ENCODE results near the gene LITAF. TPM values are rescaled to one million over a fixed set of nuclear protein-coding genes. Genes with fewer than 3 reads are reported as not detected.

LITAF gene
- total RNA-seq, 1 donor from 2014 or later, result 102 TPM

DNA sequence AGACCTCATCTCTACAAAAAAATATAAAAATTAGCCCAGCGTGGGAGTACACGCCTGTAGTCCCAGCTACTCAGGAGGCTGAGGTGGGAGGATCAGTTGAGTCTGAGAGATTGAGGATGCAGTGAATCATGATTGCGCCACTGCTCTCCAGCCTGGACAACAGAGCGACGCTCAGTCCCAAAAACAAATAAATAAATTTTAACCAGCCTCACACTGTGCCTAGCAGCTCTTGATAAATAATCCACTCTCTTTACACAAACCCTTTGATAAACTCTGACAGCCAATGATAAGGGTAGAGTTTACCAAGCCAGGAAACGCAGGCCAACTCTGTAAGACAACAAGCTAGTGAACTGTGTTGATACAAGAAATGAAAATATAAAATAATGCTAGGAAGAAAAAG is 32.7 kb downstream of the LITAF start:
- intact Hi-C loops (cut with micrococcal nuclease), result no loop called here

DNA sequence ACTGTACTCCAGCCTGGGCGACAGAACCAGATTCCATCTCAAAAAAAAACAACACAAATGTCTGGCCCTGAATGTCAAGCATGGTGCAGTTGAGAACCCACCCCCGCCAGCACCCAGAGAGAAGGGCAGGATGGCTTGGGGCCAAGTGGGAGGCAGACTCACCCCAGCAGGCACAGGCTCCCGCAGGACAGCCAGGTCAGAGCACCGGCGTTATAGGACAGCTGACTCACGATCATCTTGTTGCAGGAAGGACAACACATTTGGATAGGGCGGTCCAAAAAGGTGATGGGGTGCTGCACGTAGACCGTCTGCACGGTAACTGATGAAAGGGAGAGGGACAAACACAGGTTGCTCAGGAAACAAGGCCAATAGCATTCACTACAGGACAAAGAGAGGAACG is 33.3 kb downstream of the LITAF start:
- intact Hi-C loops (cut with micrococcal nuclease), result no loop called here

DNA sequence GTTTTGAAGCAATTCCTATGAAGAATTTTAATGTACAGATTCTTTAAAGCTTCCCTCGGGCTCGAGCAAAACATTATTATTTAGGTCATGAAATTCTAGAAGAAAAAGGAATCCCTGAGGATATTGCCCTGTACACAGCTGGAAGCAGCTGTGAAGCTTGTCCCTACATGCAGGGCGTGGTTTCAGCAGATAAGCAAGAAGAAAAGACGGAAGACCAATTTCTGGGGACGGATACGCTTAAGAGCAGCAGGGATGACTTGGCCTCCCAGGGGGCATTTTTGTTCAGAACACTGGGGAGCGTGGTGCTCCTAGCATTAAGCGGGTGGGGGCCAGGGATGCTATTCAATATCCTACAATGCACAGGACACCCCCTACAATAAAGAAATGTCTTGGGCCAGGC is 34.3 kb downstream of the LITAF start:
- intact Hi-C loops (cut with micrococcal nuclease), result no loop called here

DNA sequence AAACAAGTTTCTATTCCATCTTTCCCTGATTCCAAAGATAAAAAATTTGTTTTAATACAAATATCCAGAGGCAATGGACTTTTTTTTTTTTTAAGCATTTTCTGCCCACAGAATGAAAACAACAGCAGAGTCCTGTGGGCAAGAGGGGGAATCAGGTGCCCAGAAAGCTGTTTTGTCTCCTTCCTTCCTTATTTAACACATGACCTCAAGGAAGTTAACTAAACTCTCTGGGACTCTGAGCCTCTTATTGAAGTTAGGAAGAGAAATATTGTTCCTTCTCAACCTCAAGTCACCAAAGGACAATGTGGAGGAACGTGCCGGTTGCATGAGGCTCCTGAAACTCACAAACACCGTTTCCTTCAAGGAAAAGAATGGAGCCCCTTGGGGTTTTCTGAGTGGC is 34.9 kb downstream of the LITAF start:
- intact Hi-C loops (cut with micrococcal nuclease), result no loop called here

DNA sequence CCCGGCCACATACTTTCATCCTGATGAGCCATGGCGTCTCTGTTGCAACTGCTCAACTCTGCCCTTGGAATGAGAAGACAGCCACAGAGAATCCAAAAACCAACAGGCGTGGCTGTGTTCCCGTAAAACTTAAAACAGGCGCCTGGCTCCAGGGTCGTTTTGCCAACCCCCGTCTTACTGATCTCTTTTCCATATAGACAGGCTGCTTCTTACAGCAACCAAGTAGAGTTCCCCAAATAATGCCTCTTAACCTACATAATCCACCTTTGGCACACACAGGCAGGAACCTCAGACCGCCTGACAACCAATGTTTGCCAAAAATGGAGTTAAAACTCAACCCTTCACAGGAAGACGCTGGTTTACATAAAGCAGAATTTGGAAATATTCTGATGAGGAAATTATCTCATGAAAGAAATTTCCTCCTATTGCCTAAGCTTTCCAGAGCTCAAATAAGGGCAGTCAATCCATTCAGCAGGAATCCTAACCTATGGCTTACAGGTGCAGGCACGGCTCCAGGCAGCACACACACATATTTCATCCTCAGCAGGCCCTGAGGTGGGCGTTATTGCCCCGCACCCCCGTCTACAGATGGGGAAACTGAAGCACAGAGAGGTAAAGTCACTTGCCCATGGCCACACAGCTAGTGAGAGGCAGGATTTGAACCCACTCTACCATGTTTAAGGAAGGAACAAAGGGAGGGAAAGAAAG is 35.8 kb downstream of the LITAF start:
- intact Hi-C loops (cut with micrococcal nuclease), result no loop called here

DNA sequence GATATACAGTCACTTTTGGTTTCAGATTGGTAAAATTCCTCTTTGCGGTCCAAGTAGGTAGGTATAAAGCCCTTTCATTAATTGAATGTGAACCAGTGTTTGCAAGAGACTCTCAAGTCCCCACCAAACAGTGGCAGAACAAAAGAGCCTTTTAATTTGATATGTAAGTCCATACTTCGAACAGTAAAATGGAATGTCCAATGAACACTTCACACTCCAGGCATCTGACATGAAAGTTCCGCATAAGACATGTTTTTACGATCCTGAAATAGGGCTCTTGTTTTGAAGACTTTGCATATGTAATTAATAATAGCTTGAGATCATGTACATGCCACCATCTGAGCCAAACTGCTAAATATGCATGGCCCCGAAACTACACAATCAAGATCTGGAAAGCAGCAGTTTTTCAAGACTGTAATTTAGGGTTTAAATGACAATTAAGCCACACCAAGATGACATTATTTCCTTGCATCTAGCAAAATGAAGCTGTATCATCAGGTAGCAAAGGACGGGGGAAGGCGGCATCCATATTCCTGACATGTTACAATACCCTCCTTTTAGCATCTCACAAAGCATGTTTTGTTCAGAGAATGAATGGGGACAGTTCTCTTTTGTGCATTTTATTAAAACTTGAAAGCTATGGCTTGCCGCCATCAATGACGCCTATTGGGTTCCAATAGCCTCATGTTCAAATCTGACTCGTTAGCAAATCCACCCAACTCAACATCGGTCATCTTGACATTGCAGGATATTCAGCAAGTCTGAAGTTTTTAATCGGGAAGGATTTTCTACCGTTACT is 39.4 kb downstream of the LITAF start:
- intact Hi-C loops (cut with micrococcal nuclease), result no loop called here

DNA sequence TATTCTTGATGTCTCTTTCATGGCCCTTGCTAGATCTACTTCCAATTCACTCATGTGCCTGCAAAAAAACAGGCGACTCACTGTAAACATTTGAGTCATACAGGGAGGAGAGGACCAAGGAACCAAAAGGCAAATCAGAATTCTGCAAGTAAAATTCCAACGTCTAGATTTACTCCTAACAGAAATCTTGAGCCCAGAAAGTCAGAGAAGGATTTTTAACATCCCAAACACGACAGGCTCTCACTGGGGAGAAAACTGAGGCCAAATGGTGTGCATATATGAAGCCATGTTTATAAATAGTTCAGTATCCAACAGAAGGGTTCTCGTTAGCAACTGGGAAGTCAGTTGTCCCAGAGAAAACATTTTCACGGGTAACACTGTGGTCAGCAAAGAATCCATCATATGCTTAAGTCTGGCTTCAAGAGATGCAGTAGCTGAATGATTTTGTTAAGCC is 40.1 kb downstream of the LITAF start:
- intact Hi-C loops (cut with micrococcal nuclease), result no loop called here

DNA sequence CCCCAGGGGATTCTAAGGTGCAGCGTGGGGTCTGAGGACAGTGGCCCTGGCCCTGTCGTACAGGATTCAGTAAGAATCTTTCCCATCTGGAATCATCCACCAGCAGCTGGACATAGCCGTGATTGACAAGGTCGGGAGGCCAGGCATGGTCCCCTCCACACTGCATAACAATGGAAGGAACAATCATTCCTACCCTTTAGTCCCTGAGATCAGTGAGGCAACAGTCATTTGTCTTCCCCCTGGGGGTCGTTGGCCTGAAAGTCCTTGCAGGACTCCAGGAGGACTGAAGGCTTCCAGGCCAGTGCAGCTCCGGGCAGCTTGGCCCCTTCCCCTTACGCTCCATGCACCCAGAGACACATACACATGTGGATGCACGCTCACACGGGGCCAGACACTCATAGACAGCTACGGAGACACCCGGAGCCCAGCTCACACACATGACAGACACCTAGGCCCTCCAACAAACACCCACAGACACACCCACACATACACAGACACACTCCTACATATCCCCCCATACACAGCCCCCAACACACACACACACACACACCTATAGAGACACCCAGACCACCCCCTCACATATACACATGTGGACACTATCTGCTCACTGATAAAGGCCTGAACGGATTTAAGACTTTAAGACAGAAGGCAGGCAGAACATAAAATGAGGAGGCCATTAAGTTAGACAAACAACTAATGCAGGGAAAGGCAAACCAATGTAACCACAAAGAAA is 42.9 kb downstream of the LITAF start:
- intact Hi-C loops (cut with micrococcal nuclease), result no loop called here

DNA sequence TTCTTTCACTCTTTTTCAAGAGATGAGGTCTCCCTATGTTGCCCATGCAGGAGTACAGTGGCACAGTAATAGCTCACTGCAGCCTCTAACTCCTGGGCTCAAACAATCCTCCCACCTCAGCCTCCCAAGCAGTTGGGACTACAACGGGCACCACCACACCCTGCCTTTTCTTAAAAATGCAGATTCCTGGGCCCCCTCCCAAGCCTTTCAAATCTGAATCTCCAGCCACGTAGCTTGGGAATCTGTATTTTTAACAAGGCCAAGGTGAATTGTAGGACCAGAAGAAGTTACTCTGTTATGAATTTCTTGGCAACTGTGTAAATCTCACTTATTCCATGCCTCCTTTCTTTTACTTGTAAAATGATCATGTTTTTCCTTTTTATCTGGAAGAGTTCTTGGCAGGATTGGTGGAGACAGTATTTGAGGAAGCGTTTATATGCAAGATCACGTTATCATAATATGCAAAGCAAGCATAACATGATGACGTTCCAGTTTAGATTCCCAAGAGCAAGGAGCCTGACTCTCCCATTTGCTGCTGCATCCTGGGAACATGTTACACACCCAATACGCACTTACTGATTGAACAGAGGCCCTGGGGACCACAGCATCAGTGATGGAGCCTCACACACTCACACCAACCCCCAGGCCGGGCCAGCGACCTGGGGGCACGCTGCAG is 44.5 kb downstream of the LITAF start:
- intact Hi-C loops (cut with micrococcal nuclease), result no loop called here

DNA sequence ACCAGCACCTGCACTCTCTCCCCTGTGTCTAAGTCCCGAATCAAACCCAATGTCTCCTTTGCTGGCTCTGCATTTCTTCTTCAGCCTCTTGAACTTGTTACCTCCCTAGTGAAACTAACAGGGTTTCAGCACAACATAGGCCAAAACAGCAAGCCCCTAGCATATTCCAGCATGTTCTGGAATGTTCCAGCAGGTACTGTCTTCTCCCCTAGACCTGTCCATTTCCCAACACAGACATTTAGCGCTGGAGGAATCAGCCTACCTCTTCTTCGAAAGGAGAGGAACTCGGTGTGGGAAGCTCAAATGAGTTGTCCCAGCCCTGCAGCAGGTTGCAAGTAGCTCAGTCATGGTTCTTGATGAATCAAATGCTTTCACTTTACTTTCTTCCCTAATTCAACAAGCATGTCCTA is 47.1 kb downstream of the LITAF start:
- intact Hi-C loops (cut with micrococcal nuclease), result no loop called here

DNA sequence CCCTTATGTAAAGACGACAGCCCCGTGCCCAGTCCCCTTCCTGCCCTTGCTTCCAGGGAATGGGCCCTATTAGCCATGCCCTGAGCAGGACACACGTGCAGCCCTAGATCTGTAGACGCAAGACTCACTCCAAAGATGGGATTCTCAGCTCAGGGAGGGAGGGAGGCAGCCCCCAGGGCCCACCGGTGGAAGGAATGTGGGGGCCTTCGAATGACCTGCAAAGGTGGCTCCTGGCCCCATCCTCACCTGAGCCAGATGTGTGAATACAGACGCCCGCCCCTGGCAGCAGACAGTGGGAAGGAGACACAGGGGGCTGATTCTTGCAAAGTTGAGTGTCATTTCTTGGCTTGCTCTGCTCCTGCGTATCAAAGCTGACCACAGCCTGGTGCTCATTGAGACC is 47.8 kb downstream of the LITAF start:
- intact Hi-C loops (cut with micrococcal nuclease), result no loop called here

DNA sequence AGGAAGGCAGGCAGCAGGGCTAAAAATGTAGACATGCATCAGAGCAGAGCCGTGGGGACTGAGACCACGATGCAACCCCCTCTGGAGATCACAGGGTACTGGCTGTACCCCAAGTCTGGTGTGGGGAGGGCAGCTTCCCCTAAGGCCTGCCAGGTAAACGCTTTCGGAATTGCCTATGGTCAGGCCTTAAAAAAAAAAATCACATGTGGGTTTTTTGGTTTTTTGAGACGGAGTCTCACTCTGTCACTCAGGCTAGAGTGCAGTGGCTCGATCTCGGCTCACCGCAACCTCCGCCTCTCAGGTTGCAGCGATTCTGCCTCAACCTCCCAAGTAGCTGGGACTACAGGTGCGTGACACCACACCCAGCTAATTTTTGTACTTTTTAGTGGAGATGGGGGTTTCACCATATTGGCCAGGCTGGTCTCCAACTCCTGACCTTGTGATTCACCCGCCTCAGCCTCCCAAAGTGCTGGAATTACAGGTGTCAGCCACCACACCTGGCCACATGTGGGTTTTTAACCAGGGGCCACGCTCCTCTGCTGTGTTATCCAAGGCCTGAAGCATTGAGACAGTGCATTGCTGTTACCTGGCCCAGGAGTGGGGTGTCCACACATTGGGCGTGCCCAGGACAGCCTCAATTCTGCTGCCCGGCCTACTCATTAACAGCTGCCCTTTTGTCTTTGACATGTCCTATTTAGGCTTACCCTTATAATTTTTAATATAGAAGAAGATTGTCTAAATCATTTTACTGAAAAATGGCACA is 50.4 kb downstream of the LITAF start:
- intact Hi-C loops (cut with micrococcal nuclease), result no loop called here

DNA sequence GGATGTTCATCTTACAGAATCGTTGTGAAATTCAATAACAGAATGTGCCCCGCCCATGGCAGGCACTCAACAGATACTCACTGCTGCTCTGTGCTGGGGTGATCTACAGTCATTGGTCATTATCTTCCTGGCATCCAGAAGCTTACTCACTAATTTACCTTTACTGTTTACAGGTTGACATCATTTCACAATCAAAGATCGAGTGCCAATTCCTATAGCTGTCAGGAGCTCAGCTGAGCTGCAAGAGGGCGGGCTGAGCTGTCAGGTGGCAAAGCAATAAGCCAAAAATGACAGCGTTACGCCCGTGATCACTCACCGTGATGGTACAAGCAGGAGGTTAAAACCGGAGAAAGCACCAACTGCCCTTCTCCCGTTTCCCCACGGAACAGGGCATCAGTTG is 51.2 kb downstream of the LITAF start:
- intact Hi-C loops (cut with micrococcal nuclease), result no loop called here

DNA sequence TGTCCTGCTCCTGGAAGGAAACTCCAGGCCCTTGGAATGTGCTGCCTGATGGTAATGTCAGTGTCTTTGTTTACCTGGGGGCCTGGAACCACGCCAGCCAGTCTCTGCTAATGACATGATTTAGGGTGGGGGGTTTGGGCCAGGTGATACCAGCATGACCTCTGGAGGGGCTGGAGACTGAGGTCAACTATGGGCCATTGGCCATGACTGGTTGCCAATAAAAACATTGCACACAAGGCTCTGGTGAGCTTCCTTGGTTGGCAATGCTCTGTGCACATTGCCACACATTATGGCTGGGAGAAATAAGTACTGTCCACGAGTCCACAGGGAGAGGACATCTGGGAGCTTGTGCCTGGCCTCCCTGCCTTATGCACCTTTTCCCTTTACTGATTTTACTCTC is 52.5 kb downstream of the LITAF start:
- intact Hi-C loops (cut with micrococcal nuclease), result no loop called here

DNA sequence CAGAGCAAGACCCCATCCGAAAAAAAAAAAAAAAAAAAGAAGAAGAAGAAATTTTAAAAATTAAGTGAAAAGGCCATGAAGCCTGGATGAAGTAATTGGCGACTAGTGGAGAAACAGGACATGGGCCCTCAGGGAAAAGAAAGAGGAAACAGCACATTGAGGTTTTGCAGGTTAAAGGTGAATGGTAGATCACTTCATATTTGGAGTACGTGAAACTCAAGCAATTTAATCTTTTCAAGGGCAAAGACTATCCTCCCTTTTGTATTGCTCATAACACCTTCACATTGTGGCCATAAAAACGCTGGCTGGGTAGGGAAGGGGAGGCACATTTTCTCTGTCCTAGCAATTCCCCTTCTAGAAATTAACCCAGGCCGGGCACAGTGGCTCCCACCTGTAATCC is 53.1 kb downstream of the LITAF start:
- intact Hi-C loops (cut with micrococcal nuclease), result loop anchor here (2.0 kb wide), 2 partner anchors 27 to 51 kb away; no protein-coding TSS in a partner anchor

DNA sequence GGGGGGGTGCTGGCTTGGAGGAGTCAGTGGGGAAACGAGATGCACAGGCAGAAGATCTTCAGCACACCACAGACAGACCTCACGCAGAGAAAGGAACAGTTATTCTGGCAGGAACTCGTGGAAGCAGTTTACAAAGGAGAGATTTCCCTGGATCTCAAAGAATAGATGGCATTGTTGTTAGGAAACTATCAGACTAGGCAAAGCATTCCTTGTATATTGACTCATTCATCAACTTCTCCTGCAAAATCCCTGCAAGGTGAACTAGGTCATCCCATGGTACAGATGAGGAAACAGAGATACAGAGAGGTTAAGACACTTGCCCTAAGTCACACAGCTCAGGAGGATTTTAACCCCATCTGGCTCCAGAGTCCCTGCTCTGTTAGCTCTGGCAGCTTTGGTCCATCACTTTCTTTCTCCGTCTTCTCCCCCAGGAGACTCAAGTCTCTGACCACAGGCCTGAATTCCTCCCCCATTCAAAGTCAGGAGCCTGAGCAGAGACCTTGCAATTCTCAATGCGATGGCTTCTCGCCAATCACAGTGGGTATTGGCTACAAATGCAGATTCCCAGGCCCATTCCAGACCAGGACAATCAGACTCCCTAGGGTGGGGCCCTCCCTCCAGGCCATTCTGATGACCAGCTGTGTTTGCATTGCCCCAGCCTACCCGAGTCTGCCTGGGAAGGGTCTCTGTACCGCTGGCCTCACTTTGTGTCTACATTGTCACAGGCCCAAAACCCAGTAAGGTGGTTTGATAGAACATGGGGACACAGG is 56.4 kb downstream of the LITAF start:
- intact Hi-C loops (cut with micrococcal nuclease), result no loop called here

DNA sequence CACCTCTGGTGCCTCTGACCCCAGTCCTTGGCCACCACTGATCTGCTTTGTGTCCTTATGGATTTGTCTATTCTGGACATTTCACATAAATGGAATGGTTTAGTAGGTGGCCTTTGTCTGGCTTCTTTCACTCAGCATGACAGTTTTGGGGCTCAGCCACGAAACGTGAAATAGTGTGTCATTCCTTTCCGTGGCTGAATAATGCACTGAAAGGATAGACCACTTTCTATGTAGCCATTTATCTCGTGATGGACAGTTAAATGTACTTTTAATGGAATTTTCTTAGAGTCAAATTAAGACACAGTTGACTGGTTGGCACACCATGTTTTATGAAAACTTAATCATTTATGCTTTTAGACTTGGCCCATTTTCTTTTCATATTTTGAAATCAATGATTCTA is 57.4 kb downstream of the LITAF start:
- intact Hi-C loops (cut with micrococcal nuclease), result no loop called here

DNA sequence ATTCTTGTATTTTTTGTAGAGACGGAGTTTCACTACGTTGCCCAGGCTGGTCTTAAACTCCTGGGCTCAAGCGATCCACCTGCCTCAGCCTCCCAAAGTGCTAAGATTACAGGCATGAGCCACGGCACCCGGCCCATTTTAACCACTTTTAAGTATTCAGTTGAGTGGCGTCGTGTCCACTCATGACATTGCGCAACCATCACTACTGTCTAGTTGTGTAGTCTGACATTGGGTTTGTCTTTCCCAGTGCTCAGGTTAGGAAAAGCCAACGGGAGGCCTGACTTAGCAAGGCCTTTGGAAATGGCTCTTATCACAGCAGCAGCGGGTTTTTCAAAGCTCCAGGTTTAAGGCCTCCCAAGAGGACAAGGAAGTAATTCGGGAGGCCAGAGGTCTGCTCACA is 58.7 kb downstream of the LITAF start:
- intact Hi-C loops (cut with micrococcal nuclease), result no loop called here

DNA sequence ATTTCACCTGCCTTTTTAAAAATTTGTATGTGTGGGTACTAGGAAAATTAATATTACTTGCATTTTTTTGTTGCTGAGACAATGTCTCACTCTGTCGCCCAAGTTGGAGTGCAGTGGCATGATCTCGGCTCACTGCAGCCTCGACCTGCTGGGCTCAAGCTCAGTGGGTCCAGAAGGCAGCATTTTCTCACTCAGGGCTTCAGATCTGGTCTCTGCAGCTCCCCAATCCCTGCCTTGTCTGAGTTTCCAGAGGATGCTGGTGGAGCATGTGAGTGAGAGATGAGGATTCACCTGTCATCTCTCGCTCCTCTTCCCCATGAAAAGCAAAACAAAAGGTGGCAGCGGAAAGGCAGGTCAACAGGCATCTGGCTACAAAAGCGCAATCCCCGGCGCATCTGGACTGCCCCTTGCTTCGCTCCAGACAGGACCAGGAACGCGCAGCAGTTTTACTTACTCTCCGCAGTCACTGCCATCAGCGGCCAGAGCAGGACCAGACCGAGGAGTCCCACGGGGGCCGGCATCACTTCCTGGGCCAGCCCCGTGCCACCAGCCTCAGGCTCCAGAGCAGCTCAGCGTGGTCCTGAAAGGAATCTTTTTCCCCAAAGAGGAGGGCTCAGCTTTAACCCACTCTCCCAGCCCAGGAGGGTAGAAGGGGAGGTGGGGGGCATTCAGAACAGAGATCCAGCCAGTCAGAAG is 59.9 kb downstream of the LITAF start:
- intact Hi-C loops (cut with micrococcal nuclease), result no loop called here

Data from T-helper 2 cell treated with Interferon-gamma antibody and Interleukin-4, amounts not matched to agents 100 ng/mL and 5 ng/mL, for 36 hours (primary cell).